Activated CD4-positive, alpha-beta T cell treated with anti-CD3 and anti-CD28 coated beads, Interleukin-2, amount 10 ng/mL, durations not matched to agents 24 days and 14 days (primary cell): ENCODE data around the gene TP53I11. TPM values are rescaled to one million over a fixed set of nuclear protein-coding genes. Genes with fewer than 3 reads are reported as not detected.

Source experiments
- DNase-seq: peaks from one replicate; pipeline ENCODE4 v3.0.0; 2022
- H3K27ac Mint-ChIP-seq: one replicate; pipeline ENCODE4 v1.8.0; 2022; ENCODE audit warnings: mild to moderate bottlenecking, mixed read lengths
- H3K27me3 Mint-ChIP-seq: one replicate; pipeline ENCODE4 v1.8.0; 2022; ENCODE audit warnings: mixed read lengths
- H3K36me3 Mint-ChIP-seq: one replicate; pipeline ENCODE4 v1.8.0; 2022; ENCODE audit warnings: low read depth, mild to moderate bottlenecking, mixed read lengths
- H3K4me1 Mint-ChIP-seq: one replicate; pipeline ENCODE4 v1.8.0; 2021; ENCODE audit warnings: mixed read lengths
- H3K4me3 Mint-ChIP-seq: one replicate; pipeline ENCODE4 v1.8.0; 2022; ENCODE audit warnings: mild to moderate bottlenecking, moderate library complexity, mixed read lengths
- H3K9me3 Mint-ChIP-seq: one replicate; pipeline ENCODE4 v1.8.0; 2021; ENCODE audit warnings: mixed read lengths
- intact Hi-C: fragments of 100-400 bp; cut with micrococcal nuclease; formaldehyde crosslinking; loops from one replicate; pipeline ENCODE4 v1.15.1; 2023
- total RNA-seq: library from RNA; stranded (reverse); gene quantifications from 2 replicates; pipeline ENCODE4 v1.2.3, GENCODE V29; 2022

Gene TP53I11, protein sequence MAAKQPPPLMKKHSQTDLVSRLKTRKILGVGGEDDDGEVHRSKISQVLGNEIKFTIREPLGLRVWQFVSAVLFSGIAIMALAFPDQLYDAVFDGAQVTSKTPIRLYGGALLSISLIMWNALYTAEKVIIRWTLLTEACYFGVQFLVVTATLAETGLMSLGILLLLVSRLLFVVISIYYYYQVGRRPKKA
- 8.6 and 9.1 TPM in 2 replicates for total RNA-seq

DNA sequence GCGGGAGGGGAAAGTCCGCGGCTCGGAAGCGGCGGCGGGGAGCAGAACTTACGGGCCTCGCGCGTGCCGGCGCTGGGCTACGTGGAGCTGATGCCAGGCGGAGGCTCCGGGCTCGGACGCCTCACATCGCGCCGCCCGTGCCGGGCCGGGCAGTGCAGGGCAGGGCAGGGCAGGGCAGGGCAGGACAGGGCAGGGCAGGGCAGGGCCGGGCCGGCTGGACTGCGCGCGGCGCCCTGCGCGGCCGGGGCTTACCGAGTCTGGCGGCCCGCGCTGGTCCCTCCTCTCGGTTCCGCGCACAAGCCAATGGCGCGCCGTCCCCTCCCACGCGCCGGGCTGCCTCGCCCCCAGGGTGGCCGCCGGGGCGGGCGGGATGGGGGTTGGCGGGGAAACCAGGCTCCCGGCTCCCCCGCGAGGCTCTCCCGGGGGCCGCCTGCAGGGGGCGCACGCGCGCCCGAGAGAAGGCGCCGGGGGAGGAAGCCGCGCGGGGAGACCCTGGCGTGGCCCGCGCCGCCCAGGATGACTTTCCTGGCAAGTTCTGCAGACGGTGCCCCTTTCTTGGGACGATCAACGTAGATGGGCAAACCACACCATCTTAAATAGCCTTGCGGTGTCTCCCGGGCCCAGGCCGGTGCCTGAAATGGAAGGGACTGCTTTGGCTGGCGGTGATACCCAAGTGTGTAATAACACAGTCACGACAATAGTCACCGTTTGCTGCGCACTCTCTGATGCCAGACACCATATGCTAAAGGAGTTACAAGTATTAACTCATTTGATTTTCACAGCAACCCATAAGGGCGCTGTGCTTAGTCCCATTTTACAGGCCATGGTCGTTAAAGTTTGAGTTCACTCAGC lies at the start of gene TP53I11:
Gene TP53I11 (minus strand): TSS at position 259 of the 852 bp plus-strand sequence. CDS start 12,548 bp downstream, outside the sequence.
- peak within 1 kb of the TSS; percentile 76 for H3K4me3 Mint-ChIP-seq
- H3K27ac Mint-ChIP-seq: peak within 1 kb of the TSS; percentile 84
- H3K27me3 Mint-ChIP-seq: peaks cover 28% of the 10 kb centered on the region
- H3K36me3 Mint-ChIP-seq: no peaks in the 10 kb centered on the region
- peak; percentile 87 for DNase-seq
- peaks cover 16% of the 10 kb centered on the region for H3K4me1 Mint-ChIP-seq
- no peaks in the 10 kb centered on the region for H3K9me3 Mint-ChIP-seq
- intact Hi-C loops: no loop called here

DNA sequence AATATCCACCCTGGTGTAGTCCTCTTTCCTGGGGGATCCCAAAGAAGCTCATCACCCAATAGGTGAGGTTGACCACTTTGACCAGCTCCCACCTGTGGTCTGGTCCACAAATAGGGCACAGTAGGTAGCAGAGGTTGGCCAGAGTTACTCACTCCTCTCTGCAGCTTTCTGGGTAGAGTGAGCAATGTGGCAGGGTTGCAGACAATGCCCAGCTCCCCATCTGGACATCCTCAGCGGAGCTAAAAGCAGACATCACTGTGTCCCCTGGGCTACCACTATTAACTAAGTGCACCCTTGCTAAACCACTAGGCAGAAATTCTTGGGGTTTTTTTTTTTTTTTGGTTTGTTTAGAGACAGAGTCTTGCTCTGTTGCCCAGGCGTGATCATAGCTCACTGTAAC lies 48.4 kb upstream of the TP53I11 start:
- no peak overlapping the region for H3K4me3 Mint-ChIP-seq
- no peak for DNase-seq
- no peaks in the 10 kb centered on the region for H3K36me3 Mint-ChIP-seq
- intact Hi-C loops: no loop called here
- H3K27me3 Mint-ChIP-seq: peaks cover 8% of the 10 kb centered on the region
- H3K4me1 Mint-ChIP-seq: no peaks in the 10 kb centered on the region
- no peak overlapping the region for H3K27ac Mint-ChIP-seq
- H3K9me3 Mint-ChIP-seq: no peaks in the 10 kb centered on the region

DNA sequence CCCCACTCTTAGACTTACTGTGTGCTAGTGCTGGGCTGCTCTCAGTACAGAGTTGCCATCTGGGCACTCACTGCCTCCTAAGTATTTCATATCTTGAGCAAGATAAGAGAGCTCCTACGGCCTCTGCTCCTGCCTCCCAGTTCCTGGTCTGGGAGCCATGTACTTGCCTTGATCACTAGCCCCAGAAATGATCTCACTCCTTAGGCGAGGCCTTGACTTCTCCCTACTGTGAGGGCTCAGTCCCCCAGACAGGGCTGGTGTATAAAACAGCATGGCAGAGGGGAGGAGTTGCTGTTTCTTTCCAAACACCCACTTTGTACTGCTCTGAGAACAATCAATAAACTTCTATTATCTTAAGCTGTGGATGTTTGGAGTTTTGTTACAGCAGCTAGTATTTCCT lies 47.4 kb upstream of the TP53I11 start:
- no peak for DNase-seq
- Mint-ChIP-seq H3K27ac (no peak overlapping the region), H3K36me3 (no peaks in the 10 kb centered on the region), H3K9me3 (no peaks in the 10 kb centered on the region), H3K4me1 (no peaks in the 10 kb centered on the region), H3K27me3 (peaks cover 9% of the 10 kb centered on the region), H3K4me3 (no peak overlapping the region)
- intact Hi-C loops: no loop called here

DNA sequence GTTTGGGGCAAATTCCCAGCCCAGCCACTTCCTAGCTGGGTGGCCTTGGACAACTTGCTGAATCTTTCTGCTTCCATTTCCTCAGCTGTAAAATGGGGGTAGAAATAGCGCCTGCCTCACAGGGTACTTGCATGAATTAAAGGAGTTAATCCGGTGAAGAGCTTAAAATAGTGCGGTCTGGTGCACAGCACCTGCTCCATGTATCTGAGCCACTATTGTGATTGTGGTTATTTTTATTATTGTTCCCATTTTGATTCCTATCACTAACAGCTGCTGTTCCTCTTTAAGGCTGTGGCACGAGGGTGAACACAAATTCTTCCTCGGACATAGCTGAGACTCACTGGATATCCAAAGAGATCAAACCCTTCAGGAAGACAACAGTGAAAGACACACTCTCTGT lies 46.9 kb upstream of the TP53I11 start:
- Mint-ChIP-seq H3K36me3 (no peaks in the 10 kb centered on the region), H3K27me3 (peaks cover 7% of the 10 kb centered on the region), H3K9me3 (no peaks in the 10 kb centered on the region), H3K27ac (no peak overlapping the region), H3K4me3 (no peak overlapping the region), H3K4me1 (no peaks in the 10 kb centered on the region)
- intact Hi-C loops: no loop called here
- DNase-seq: no peak

DNA sequence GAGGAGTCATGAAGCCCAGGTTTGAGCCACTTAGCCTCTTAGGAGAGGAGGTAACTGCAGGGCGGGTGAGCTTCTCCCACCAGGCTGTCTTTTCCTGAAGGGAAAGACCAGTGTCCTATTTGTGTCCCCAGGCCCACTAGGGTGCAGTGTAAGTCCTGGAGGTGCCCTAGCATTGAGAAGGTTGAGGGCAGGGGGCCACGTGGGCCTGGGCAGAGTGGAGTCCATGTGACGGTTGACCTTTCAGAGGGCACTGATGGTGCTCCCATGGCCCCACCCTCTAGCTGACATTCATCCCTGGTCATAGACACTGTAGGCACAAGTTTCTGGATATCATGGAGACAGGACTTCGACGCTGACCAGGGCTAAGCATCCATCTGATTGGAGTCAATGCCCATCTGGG lies 44.1 kb upstream of the TP53I11 start:
- Mint-ChIP-seq H3K36me3 (no peaks in the 10 kb centered on the region), H3K27ac (no peak overlapping the region), H3K4me3 (no peak overlapping the region), H3K27me3 (peaks cover 7% of the 10 kb centered on the region), H3K4me1 (no peaks in the 10 kb centered on the region), H3K9me3 (no peaks in the 10 kb centered on the region)
- no peak for DNase-seq
- intact Hi-C loops: no loop called here

DNA sequence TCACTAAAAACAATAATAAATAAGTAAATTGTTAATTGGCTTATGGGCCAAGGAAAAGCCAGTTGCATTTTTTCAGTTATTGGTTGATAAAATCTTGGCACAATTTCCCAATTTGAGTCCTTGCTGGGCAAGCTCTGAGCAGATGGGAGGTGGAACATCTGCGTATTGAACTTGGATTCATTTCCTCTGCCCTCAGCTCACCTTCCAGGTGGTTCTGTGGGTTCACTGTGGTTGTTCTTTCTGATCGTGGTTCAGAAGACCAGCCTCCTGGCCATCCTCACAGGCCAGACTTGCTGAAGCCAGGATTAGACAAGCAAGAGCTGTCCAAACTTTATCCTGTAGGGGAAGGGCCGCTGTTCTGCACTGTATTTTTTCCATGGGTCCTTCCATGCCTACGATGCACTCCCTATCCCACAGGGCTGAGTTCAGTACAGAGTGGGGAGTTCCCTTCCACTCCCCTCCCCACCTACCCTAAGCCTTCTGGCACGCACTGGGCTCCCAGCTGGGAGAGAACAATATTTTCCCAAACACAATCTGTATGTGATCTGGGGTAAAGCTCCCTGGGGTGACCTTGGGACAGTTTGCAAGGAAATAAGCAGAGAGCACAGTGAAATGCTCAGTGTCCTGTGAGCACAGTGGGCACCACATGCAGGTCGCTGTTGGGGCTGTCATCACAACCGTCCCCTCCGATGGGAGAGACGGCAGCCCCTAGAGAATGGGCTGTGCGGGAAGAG lies 43.5 kb upstream of the TP53I11 start:
- no peaks in the 10 kb centered on the region for H3K36me3 Mint-ChIP-seq
- H3K9me3 Mint-ChIP-seq: no peaks in the 10 kb centered on the region
- H3K4me3 Mint-ChIP-seq: no peak overlapping the region
- peaks cover 7% of the 10 kb centered on the region for H3K27me3 Mint-ChIP-seq
- no peak for DNase-seq
- no peak overlapping the region for H3K27ac Mint-ChIP-seq
- intact Hi-C loops: no loop called here
- no peaks in the 10 kb centered on the region for H3K4me1 Mint-ChIP-seq

DNA sequence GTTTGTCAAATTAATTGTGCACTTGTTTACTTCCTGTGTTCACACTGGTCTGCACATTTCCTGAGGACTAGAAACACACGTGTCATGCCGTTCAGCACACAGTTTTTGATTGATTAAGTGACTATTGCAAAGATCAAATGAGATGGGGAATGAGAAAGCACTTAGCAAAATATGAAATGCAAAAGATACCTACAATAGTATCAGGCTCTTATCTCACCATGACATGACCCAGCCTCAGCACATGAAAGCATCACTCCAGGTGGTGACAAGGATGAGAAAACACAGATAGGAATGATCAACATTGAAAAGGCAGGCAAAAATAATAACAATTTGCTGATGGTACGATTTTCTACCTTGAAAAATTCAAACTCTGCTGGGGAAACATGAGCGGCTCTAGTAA lies 42.1 kb upstream of the TP53I11 start:
- no peaks in the 10 kb centered on the region for H3K36me3 Mint-ChIP-seq
- H3K4me3 Mint-ChIP-seq: no peak overlapping the region
- H3K4me1 Mint-ChIP-seq: no peaks in the 10 kb centered on the region
- intact Hi-C loops: no loop called here
- no peak for DNase-seq
- H3K27ac Mint-ChIP-seq: no peak overlapping the region
- H3K9me3 Mint-ChIP-seq: no peaks in the 10 kb centered on the region
- H3K27me3 Mint-ChIP-seq: peaks cover 9% of the 10 kb centered on the region

DNA sequence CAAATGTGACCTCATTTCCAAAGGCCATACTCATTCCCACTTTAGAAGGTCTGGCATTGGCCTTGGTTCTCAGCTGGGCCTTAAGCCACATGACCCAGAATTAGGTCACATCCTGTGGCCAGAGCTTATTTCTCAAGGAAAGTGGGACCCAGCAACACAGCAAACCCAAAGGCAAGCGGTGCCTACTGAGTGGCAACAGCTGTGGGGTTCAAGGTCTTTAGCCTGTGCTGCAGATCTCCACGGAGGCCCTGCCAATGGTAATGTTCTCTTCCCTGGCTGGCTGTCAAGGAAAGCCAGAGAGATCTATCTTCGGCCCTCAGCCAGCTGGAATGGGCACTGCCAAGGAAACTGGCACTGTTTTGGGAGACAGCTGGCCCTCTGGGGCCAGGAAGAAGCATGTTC lies 41.5 kb upstream of the TP53I11 start:
- Mint-ChIP-seq H3K4me3 (no peak overlapping the region), H3K4me1 (no peaks in the 10 kb centered on the region), H3K27me3 (peaks cover 9% of the 10 kb centered on the region), H3K27ac (no peak overlapping the region), H3K36me3 (no peaks in the 10 kb centered on the region), H3K9me3 (no peaks in the 10 kb centered on the region)
- intact Hi-C loops: no loop called here
- no peak for DNase-seq

DNA sequence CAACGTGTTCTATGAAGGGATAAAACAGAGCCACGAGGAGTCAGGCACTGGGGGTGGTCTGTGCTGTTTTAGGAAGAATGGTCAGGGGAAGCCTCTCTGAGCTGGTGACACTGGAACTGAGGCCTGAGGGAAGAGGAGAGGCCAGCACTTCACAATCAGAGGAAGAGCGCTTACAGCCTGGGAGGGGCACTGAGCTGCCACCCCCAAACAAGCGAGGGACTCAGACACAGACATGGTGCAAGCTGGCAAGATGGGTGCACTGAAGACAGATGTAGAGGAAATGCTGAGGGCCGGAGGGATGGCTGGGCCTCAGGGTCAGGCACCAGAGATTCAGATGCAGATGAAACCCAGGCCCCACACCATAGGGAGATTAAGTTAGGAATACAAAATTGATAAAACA lies 40.0 kb upstream of the TP53I11 start:
- no peak overlapping the region for H3K4me3 Mint-ChIP-seq
- no peaks in the 10 kb centered on the region for H3K4me1 Mint-ChIP-seq
- H3K36me3 Mint-ChIP-seq: no peaks in the 10 kb centered on the region
- no peak overlapping the region for H3K27ac Mint-ChIP-seq
- peaks cover 9% of the 10 kb centered on the region for H3K27me3 Mint-ChIP-seq
- DNase-seq: no peak
- no peaks in the 10 kb centered on the region for H3K9me3 Mint-ChIP-seq
- intact Hi-C loops: no loop called here

DNA sequence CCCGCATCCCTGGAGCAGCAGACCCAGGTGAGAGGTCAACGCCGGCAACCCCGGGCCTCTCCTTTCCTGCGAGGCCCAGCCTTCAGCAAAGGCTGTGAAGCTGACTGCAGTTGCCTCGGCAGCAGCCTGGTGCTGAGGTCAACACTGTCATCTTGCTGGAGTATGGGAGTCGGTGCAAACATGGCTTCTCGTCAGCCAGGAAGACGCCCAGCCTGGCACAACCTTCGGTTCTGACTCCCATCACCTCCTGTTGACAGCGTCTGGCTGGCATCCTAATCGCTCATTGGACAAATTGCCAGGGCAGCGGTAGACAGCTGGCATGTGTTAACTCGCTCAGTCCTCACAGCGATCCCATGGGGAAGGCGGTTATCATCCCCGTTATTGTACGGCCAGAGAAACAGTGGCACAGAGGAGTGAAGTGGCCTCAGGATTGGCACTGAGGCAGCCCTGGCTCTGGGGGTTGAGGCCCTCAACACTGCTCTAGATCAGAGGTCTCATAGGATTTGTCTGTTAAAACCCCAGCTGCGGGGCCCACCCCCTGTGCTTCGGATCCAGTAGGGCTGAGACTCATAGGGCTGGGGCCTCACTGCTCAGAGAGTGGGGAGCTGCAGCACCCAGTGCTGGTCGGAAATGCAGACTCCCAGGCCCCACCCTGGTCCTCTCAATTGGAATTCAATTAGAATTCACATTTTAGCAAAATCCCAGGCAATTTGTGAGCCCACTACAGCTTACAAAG lies 39.3 kb upstream of the TP53I11 start:
- Mint-ChIP-seq H3K4me3 (no peak overlapping the region), H3K36me3 (no peaks in the 10 kb centered on the region), H3K9me3 (no peaks in the 10 kb centered on the region), H3K27ac (no peak overlapping the region), H3K4me1 (no peaks in the 10 kb centered on the region), H3K27me3 (peaks cover 7% of the 10 kb centered on the region)
- no peak for DNase-seq
- intact Hi-C loops: no loop called here

DNA sequence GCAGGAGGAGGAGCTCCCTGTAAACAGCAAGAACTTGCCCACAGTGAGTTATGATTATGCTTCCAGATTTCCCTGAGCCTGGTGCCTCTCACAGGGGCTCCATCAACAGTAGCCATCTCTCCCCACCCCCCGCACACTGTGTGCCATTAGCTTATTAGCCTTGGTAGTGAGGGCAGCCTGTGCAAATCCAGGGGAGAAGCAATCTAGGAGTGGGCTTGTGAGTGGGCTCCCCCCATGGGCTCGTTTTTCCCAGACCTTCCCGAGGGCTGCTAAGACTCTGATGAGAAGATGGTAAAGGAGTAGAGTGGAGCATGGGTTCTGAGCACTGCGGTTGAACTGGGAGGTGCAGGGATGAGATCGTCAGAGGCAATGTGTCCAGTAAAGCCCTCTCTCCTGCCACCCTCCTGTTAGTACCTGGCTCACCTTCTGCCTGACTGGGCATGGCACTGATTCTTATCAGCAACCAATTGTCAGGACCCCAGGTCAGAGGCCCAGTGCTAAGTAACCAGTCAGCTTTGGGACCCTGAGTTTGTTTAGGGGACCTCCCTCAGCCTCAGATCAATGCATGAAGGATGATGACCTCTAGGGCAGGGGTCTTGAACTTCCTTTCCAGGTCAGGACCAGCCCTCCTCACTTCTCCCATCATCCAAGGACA lies 38.4 kb upstream of the TP53I11 start:
- no peaks in the 10 kb centered on the region for H3K4me1 Mint-ChIP-seq
- no peaks in the 10 kb centered on the region for H3K36me3 Mint-ChIP-seq
- H3K9me3 Mint-ChIP-seq: no peaks in the 10 kb centered on the region
- H3K27me3 Mint-ChIP-seq: peaks cover 4% of the 10 kb centered on the region
- no peak for DNase-seq
- no peak overlapping the region for H3K4me3 Mint-ChIP-seq
- intact Hi-C loops: no loop called here
- H3K27ac Mint-ChIP-seq: no peak overlapping the region

DNA sequence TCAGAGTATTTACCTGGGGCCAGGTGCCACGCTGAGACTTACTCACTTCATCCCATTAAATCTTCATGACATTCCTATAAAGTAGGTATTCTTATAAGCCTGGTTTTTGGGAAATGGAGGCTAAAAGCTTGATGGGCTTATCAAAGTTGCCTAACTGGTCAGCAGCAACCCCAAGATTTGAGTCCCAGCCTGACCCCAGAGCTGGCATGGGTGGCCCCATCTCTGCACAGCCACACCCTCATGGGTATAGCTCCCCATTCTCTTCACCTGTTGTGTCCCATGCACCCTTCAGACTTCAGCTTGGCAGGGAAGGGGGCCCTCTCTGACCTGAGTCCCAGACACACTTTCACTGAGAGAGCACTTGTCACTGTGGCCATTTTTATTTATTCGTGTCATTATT lies 37.4 kb upstream of the TP53I11 start:
- Mint-ChIP-seq H3K4me3 (no peak overlapping the region), H3K27me3 (peaks cover 2% of the 10 kb centered on the region), H3K36me3 (no peaks in the 10 kb centered on the region), H3K9me3 (no peaks in the 10 kb centered on the region), H3K4me1 (no peaks in the 10 kb centered on the region), H3K27ac (no peak overlapping the region)
- intact Hi-C loops: no loop called here
- no peak for DNase-seq

DNA sequence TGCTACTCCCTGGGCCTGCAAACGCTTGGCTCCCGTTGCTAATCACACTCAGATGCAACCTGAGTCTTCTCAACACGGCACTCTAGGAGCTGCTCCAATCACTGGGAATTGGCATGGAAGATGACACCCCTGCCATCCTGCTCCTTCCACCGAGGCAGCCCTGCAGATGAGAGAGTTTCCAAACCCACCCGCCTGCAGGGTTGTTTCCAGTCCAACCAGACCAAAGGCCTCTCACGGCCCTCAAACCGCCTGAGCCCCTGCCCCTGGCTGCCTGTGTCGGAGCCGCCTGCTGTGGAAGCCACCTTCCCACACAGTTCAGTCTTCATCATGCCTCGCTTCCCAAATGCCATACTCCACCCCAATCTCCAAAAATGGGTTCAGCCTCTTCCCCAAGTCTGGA lies 36.8 kb upstream of the TP53I11 start:
- no peak for DNase-seq
- H3K4me1 Mint-ChIP-seq: no peaks in the 10 kb centered on the region
- H3K9me3 Mint-ChIP-seq: no peaks in the 10 kb centered on the region
- H3K4me3 Mint-ChIP-seq: no peak overlapping the region
- no peak overlapping the region for H3K27ac Mint-ChIP-seq
- intact Hi-C loops: no loop called here
- H3K36me3 Mint-ChIP-seq: no peaks in the 10 kb centered on the region
- H3K27me3 Mint-ChIP-seq: peaks cover 2% of the 10 kb centered on the region
